ENCODE measurements around the gene USP40. TPM values are rescaled to one million over a fixed set of nuclear protein-coding genes. Genes with fewer than 3 reads are reported as not detected.

Gene USP40
- total RNA-seq, 1 donor from 2014 or later: 49.8 TPM

GRCh38 chr2:233451950-233452349, 114.6 kb downstream of the USP40 start:
- Histone ChIP-seq H3K36me3 (ENCODE audit: control insufficient read depth, insufficient read depth, low read length) (peaks cover 2% of the 10 kb centered on the region), H3K4me3 (ENCODE audit: low read depth, low read length) (no peak overlapping the region), H3K27me3 (ENCODE audit: control insufficient read depth, insufficient read depth, low read length) (no peaks in the 10 kb centered on the region)
- DNase-seq (ENCODE audit: low read depth): no peak
- TF ChIP-seq CTCF (IDR thresholded peaks at IDR 0.05; ENCODE audit: insufficient read depth, low read length, poor library complexity, severe bottlenecking): no peak

- Histone ChIP-seq H3K4me3 (ENCODE audit: low read depth, low read length) (no peak overlapping the region), H3K36me3 (ENCODE audit: control insufficient read depth, insufficient read depth, low read length) (peaks cover 2% of the 10 kb centered on the region), H3K27me3 (ENCODE audit: control insufficient read depth, insufficient read depth, low read length) (no peaks in the 10 kb centered on the region)
- no peak for TF ChIP-seq CTCF (IDR thresholded peaks at IDR 0.05; ENCODE audit: insufficient read depth, low read length, poor library complexity, severe bottlenecking)
- DNase-seq (ENCODE audit: low read depth): no peak
Observed at GRCh38 chr2:233450864-233451575, 115.6 kb downstream of the USP40 start.

- no peak for TF ChIP-seq CTCF (IDR thresholded peaks at IDR 0.05; ENCODE audit: insufficient read depth, low read length, poor library complexity, severe bottlenecking)
- no peak for DNase-seq (ENCODE audit: low read depth)
- no peak overlapping the region for H3K4me3 ChIP-seq (ENCODE audit: low read depth, low read length)
- no peaks in the 10 kb centered on the region for H3K27me3 ChIP-seq (ENCODE audit: control insufficient read depth, insufficient read depth, low read length)
- peaks cover 2% of the 10 kb centered on the region for H3K36me3 ChIP-seq (ENCODE audit: control insufficient read depth, insufficient read depth, low read length)
Observed at GRCh38 chr2:233449921-233450863, 116.4 kb downstream of the USP40 start.

GRCh38 chr2:233449081-233449901, 117.3 kb downstream of the USP40 start:
- peak; percentile 84 for TF ChIP-seq CTCF (IDR thresholded peaks at IDR 0.05; ENCODE audit: insufficient read depth, low read length, poor library complexity, severe bottlenecking)
- H3K27me3 ChIP-seq (ENCODE audit: control insufficient read depth, insufficient read depth, low read length): no peaks in the 10 kb centered on the region
- DNase-seq (ENCODE audit: low read depth): no peak
- peaks cover 2% of the 10 kb centered on the region for H3K36me3 ChIP-seq (ENCODE audit: control insufficient read depth, insufficient read depth, low read length)
- H3K4me3 ChIP-seq (ENCODE audit: low read depth, low read length): no peak overlapping the region

GRCh38 chr2:233448575-233448974, 118.0 kb downstream of the USP40 start:
- no peak overlapping the region for H3K4me3 ChIP-seq (ENCODE audit: low read depth, low read length)
- TF ChIP-seq CTCF (IDR thresholded peaks at IDR 0.05; ENCODE audit: insufficient read depth, low read length, poor library complexity, severe bottlenecking): no peak
- no peak for DNase-seq (ENCODE audit: low read depth)
- no peaks in the 10 kb centered on the region for H3K27me3 ChIP-seq (ENCODE audit: control insufficient read depth, insufficient read depth, low read length)
- H3K36me3 ChIP-seq (ENCODE audit: control insufficient read depth, insufficient read depth, low read length): peaks cover 2% of the 10 kb centered on the region

Data from kidney epithelial cell (primary cell).